ENCODE measurements around the gene ARPC4.

Gene ARPC4

GRCh38 chr3:9806137-9806536, 13.3 kb downstream of the ARPC4 start:
- TF ChIP-seq CTCF (conservative IDR thresholded peaks at IDR 0.05; ENCODE audit: low read depth, low read length), result no peak
- DNase-seq (ENCODE audit: low read depth), result no peak

GRCh38 chr3:9806688-9807589, 14.1 kb downstream of the ARPC4 start:
- TF ChIP-seq CTCF (conservative IDR thresholded peaks at IDR 0.05; ENCODE audit: low read depth, low read length), result no peak
- no peak overlapping the region for H3K4me3 ChIP-seq (ENCODE audit: low read length)
- no peak for DNase-seq (ENCODE audit: low read depth)

More at GRCh38 chr3:9806137-9806536, 13.3 kb downstream of the ARPC4 start:
- no peak overlapping the region for H3K4me3 ChIP-seq (ENCODE audit: low read length)

- DNase-seq (ENCODE audit: low read depth), result no peak
- H3K4me3 ChIP-seq (ENCODE audit: low read length), result no peak overlapping the region
- TF ChIP-seq CTCF (conservative IDR thresholded peaks at IDR 0.05; ENCODE audit: low read depth, low read length), result no peak
Measured at GRCh38 chr3:9807981-9808344, 15.1 kb downstream of the ARPC4 start.

GRCh38 chr3:9808345-9809037, 15.6 kb downstream of the ARPC4 start:
- no peak for DNase-seq (ENCODE audit: low read depth)
- no peak overlapping the region for H3K4me3 ChIP-seq (ENCODE audit: low read length)
- TF ChIP-seq CTCF (conservative IDR thresholded peaks at IDR 0.05; ENCODE audit: low read depth, low read length), result peak; percentile 47

GRCh38 chr3:9809239-9809614, 16.3 kb downstream of the ARPC4 start:
- H3K4me3 ChIP-seq (ENCODE audit: low read length), result peak overlapping the region; percentile 57
- TF ChIP-seq CTCF (conservative IDR thresholded peaks at IDR 0.05; ENCODE audit: low read depth, low read length), result no peak
- no peak for DNase-seq (ENCODE audit: low read depth)

GRCh38 chr3:9809615-9810432, 16.9 kb downstream of the ARPC4 start, which contains the start of gene TTLL3:
TTLL3 (plus strand) TSS chr3:9810262; CDS start chr3:9810662, 400 bp downstream.
- TF ChIP-seq CTCF (conservative IDR thresholded peaks at IDR 0.05; ENCODE audit: low read depth, low read length), result no peak
- no peak for DNase-seq (ENCODE audit: low read depth)
- H3K4me3 ChIP-seq (ENCODE audit: low read length), result peak within 1 kb of the TSS; percentile 57

All from retinal pigment epithelial cell (primary cell).